ENCODE measurements around the gene BRSK2. TPM values are rescaled to one million over a fixed set of nuclear protein-coding genes. Genes with fewer than 3 reads are reported as not detected.

The BRSK2 gene
- total RNA-seq, 1 experiment from 2014 or later = 23.6 TPM

GRCh38 chr11:1381793-1382425 is 7.8 kb upstream of the BRSK2 start:
- DNase-seq = peak; percentile 50
- H3K36me3 ChIP-seq (replicated peaks; ENCODE audit: control insufficient read depth, insufficient read depth, low read length) = no peaks in the 10 kb centered on the region
- peaks cover 2% of the 10 kb centered on the region; the same call in 1 of the 2 replicates for H3K27me3 ChIP-seq (ENCODE audit: control insufficient read depth, insufficient read depth, low read length)
- no peak overlapping the region for H3K4me3 ChIP-seq (ENCODE audit: insufficient read depth, low read depth, low read length)

DNA sequence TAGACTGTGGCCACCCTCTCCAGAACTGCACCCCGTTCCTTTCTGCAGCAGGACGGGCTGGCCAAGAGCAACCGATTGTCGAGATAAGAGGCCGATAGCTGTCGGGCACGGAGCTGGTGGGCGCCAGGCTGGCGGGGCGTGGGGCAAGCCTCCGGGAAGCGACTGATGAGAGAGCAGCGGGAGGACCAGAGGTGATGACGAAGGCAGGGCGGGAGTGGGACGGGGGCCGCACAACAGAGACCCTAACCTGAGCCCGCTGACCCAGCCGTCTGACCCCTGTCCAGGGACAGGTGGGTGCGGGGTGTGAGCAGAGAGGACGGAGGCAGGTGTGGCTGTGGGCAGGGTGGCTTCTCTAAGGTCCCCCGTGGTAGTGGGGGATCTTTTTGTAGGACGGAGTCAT is 7.3 kb upstream of the BRSK2 start:
- Histone ChIP-seq H3K4me3 (ENCODE audit: insufficient read depth, low read depth, low read length) (peak overlapping the region; percentile 68; the same call in 1 of the 2 replicates), H3K36me3 (replicated peaks; ENCODE audit: control insufficient read depth, insufficient read depth, low read length) (no peaks in the 10 kb centered on the region), H3K27me3 (ENCODE audit: control insufficient read depth, insufficient read depth, low read length) (peaks cover 2% of the 10 kb centered on the region)
- DNase-seq = peak; percentile 79

- Histone ChIP-seq H3K27me3 (ENCODE audit: control insufficient read depth, insufficient read depth, low read length) (peaks cover 2% of the 10 kb centered on the region), H3K36me3 (replicated peaks; ENCODE audit: control insufficient read depth, insufficient read depth, low read length) (no peaks in the 10 kb centered on the region), H3K4me3 (ENCODE audit: insufficient read depth, low read depth, low read length) (peak overlapping the region; percentile 68)
- peak; percentile 96 for DNase-seq
Observed at GRCh38 chr11:1382831-1383607, 6.7 kb upstream of the BRSK2 start.

- Histone ChIP-seq H3K36me3 (replicated peaks; ENCODE audit: control insufficient read depth, insufficient read depth, low read length) (no peaks in the 10 kb centered on the region), H3K27me3 (ENCODE audit: control insufficient read depth, insufficient read depth, low read length) (peaks cover 10% of the 10 kb centered on the region), H3K4me3 (ENCODE audit: insufficient read depth, low read depth, low read length) (no peak overlapping the region)
- DNase-seq = peak; percentile 46
Observed at GRCh38 chr11:1384199-1384970, 5.3 kb upstream of the BRSK2 start.

- DNase-seq = no peak
- Histone ChIP-seq H3K36me3 (replicated peaks; ENCODE audit: control insufficient read depth, insufficient read depth, low read length) (no peaks in the 10 kb centered on the region), H3K27me3 (ENCODE audit: control insufficient read depth, insufficient read depth, low read length) (peaks cover 12% of the 10 kb centered on the region), H3K4me3 (ENCODE audit: insufficient read depth, low read depth, low read length) (no peak overlapping the region)
Observed at GRCh38 chr11:1387521-1387920, 2.2 kb upstream of the BRSK2 start.

- H3K36me3 ChIP-seq (replicated peaks; ENCODE audit: control insufficient read depth, insufficient read depth, low read length) = no peaks in the 10 kb centered on the region
- H3K4me3 ChIP-seq (ENCODE audit: insufficient read depth, low read depth, low read length) = peak overlapping the region; percentile 67
- no peak for DNase-seq
- H3K27me3 ChIP-seq (ENCODE audit: control insufficient read depth, insufficient read depth, low read length) = peaks cover 11% of the 10 kb centered on the region
Observed at GRCh38 chr11:1387961-1388762, 1.6 kb upstream of the BRSK2 start.

GRCh38 chr11:1388763-1389102 is 1.0 kb upstream of the BRSK2 start:
- H3K4me3 ChIP-seq (ENCODE audit: insufficient read depth, low read depth, low read length) = peak overlapping the region; percentile 67
- H3K27me3 ChIP-seq (ENCODE audit: control insufficient read depth, insufficient read depth, low read length) = peaks cover 11% of the 10 kb centered on the region
- DNase-seq = peak; percentile 84
- H3K36me3 ChIP-seq (replicated peaks; ENCODE audit: control insufficient read depth, insufficient read depth, low read length) = no peaks in the 10 kb centered on the region

- Histone ChIP-seq H3K36me3 (replicated peaks; ENCODE audit: control insufficient read depth, insufficient read depth, low read length) (no peaks in the 10 kb centered on the region), H3K4me3 (ENCODE audit: insufficient read depth, low read depth, low read length) (peak overlapping the region; percentile 67), H3K27me3 (ENCODE audit: control insufficient read depth, insufficient read depth, low read length) (peaks cover 11% of the 10 kb centered on the region)
- DNase-seq = peak; percentile 99
Observed at GRCh38 chr11:1389103-1389931, 417 bp upstream of the BRSK2 start.

GRCh38 chr11:1390569-1391164 is 933 bp downstream of the BRSK2 start:
- Histone ChIP-seq H3K4me3 (ENCODE audit: insufficient read depth, low read depth, low read length) (peak overlapping the region; percentile 62), H3K27me3 (ENCODE audit: control insufficient read depth, insufficient read depth, low read length) (peaks cover 11% of the 10 kb centered on the region), H3K36me3 (replicated peaks; ENCODE audit: control insufficient read depth, insufficient read depth, low read length) (no peaks in the 10 kb centered on the region)
- peak; percentile 93 for DNase-seq

DNA sequence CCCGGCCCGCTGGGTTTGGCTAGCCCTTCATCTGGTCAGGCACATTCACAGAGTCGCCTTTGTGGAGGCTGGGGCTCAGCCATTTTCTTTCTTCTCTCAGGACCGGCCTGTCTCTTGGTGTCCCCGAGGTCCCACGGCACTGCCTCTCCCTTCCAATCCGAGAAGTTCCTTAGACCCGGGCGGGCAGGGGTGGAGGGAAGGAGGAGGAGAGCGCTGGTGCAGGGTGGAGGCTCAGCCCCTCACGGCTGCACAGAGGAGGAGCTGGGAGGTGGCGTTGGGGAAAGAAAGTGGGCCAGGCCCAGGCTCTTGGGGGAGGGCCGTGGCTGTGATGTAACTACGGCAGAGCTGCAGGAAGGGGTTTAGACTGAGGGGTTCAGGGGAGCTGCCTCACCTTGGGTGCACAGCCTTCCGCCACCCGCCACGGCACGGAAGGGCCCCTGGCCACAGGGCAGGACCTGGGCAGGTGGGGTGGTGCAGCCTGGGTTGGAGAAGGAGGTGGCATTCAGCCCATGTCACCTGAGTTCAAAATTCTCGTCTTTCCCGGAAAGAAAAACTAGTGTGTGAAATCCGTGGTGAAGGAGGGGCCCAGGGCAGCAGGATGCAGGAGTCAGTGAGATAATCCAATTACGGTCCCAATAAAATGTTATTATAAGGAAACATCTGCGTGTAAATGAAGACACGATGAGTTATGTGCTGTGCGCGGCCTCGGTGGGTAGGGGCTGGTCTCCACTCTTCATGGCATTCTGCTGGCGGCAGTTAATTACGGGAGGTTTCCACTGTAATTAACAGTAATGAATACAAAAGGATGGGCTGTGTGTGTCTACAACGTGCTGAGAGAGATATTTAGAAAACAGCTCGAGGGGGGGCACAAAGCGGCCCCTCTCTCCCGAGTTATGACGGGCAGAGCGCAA is 1.7 kb downstream of the BRSK2 start:
- peak; percentile 88 for DNase-seq
- no peaks in the 10 kb centered on the region for H3K36me3 ChIP-seq (replicated peaks; ENCODE audit: control insufficient read depth, insufficient read depth, low read length)
- H3K4me3 ChIP-seq (ENCODE audit: insufficient read depth, low read depth, low read length) = peak overlapping the region; percentile 62
- H3K27me3 ChIP-seq (ENCODE audit: control insufficient read depth, insufficient read depth, low read length) = peaks cover 11% of the 10 kb centered on the region

DNA sequence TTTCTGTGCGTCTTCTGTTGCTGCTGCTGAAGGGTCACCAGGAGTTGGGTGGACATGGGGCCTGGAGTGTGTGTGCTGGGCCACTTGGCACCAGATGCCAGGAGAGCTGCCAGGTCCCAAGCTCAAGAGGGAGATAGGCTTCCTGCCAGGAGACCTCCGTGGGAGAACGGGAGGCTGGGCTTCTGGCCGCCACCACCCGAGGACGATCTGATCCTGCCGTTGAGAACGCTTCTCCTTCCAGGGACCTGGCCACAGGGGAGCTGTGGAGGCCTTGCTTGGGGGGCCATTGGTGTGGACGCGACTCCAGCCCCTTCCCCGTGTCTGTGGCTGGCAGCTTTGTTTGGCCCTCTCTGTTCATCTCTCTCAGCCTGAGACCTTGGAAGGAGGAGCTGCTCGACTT is 2.4 kb downstream of the BRSK2 start:
- Histone ChIP-seq H3K4me3 (ENCODE audit: insufficient read depth, low read depth, low read length) (no peak overlapping the region), H3K36me3 (replicated peaks; ENCODE audit: control insufficient read depth, insufficient read depth, low read length) (no peaks in the 10 kb centered on the region), H3K27me3 (ENCODE audit: control insufficient read depth, insufficient read depth, low read length) (peaks cover 11% of the 10 kb centered on the region)
- DNase-seq = no peak

- Histone ChIP-seq H3K27me3 (ENCODE audit: control insufficient read depth, insufficient read depth, low read length) (peaks cover 11% of the 10 kb centered on the region), H3K4me3 (ENCODE audit: insufficient read depth, low read depth, low read length) (no peak overlapping the region), H3K36me3 (replicated peaks; ENCODE audit: control insufficient read depth, insufficient read depth, low read length) (no peaks in the 10 kb centered on the region)
- no peak for DNase-seq
Observed at GRCh38 chr11:1392561-1392960, 2.8 kb downstream of the BRSK2 start.
